ENCODE measurements around the gene MED13.

GRCh38 chr17:62064029-62064790 lies 868 bp downstream of the MED13 start:
- TF ChIP-seq, protein P1, sequence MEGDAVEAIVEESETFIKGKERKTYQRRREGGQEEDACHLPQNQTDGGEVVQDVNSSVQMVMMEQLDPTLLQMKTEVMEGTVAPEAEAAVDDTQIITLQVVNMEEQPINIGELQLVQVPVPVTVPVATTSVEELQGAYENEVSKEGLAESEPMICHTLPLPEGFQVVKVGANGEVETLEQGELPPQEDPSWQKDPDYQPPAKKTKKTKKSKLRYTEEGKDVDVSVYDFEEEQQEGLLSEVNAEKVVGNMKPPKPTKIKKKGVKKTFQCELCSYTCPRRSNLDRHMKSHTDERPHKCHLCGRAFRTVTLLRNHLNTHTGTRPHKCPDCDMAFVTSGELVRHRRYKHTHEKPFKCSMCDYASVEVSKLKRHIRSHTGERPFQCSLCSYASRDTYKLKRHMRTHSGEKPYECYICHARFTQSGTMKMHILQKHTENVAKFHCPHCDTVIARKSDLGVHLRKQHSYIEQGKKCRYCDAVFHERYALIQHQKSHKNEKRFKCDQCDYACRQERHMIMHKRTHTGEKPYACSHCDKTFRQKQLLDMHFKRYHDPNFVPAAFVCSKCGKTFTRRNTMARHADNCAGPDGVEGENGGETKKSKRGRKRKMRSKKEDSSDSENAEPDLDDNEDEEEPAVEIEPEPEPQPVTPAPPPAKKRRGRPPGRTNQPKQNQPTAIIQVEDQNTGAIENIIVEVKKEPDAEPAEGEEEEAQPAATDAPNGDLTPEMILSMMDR (optimal IDR thresholded peaks at IDR 0.05 in 1 of 3, IDR thresholded peaks at IDR 0.05 in 1 of 3, conservative IDR thresholded peaks at IDR 0.05 in 1 of 3; ENCODE audit: extremely low read depth in 1 of 3, insufficient read depth in 2 of 3, low read length in 3 of 3): no peak
- TF ChIP-seq EZH2 (IDR thresholded peaks at IDR 0.05; ENCODE audit: low read length): no peak

Data from keratinocyte (primary cell).